ENCODE measurements around the gene RERG.

DNA sequence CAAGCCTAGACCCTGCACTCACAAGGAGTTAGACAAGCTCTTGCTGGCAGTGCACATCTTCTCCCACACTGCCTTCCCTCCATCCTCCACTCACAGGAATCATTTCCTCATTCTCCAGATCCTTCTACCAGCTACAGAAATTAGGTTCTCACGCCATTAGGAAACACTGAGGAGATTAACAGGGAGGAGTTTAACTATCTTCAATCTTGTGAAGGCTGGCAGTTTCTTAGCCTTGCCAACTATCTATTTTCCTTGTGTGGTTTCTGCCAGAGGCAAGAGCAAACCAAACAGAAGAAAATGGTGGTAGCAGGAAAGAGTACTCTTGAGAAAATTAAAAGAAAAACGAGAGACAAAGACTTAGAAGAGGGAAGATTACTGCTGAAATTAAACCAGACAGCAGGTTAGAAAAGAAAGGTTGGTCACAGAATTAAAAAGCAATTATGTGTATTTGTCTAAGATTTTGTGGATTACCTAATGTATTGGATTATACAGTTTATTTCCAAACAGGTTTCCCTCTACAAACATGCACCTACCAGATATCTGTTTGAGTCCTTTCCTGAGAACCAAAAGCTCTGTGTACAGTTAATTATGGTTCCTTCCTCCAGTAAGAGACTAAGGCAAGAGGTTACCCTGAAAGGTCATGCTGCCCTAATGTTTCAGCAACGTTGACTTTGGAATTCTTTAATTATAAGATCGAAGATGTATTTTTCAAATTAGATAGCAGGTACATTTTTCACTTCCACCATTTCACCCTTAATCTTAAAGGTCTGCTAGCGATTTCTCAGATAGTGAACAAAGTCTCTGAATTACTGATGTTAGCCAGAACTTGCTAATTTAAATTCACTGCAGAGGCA is 5.0 kb downstream of the RERG start:
- TF ChIP-seq EZH2 (IDR thresholded peaks at IDR 0.05; ENCODE audit: insufficient read depth, poor library complexity, severe bottlenecking): no peak
- no peak for TF ChIP-seq EZH2phosphoT487 (IDR thresholded peaks at IDR 0.05; ENCODE audit: insufficient read depth, low read depth)
